GM10248 (cell line): ENCODE results near the gene MGLL.

Experiments
- CTCF ChIA-PET: fragments of 300-600 bp; sonication (Branson Sonifier 250); formaldehyde crosslinking; extraction: SDS; loops from one replicate; lab custom pipeline; 2021; ENCODE audit warnings: antibody characterized with exemption; lab: Yijun Ruan, JAX
- POLR2A ChIA-PET: fragments of 350-650 bp; sonication (Branson Sonifier 250); formaldehyde crosslinking; extraction: SDS; loops from one replicate; lab custom pipeline; 2020; ENCODE audit warnings: antibody characterized with exemption; lab: Yijun Ruan, JAX
- DNase-seq: peaks from one replicate; pipeline ENCODE4 v3.0.0; 2012; ENCODE audit errors: extremely low spot score
- TF ChIP-seq, protein P1 (sequence below): IDR thresholded peaks from 2 replicates; pipeline ENCODE4 v1.5.1; 2012; ENCODE audit warnings: mild to moderate bottlenecking, low read depth; ENCODE audit errors: extremely low read depth, missing control alignments, control extremely low read depth

The MGLL gene

DNA sequence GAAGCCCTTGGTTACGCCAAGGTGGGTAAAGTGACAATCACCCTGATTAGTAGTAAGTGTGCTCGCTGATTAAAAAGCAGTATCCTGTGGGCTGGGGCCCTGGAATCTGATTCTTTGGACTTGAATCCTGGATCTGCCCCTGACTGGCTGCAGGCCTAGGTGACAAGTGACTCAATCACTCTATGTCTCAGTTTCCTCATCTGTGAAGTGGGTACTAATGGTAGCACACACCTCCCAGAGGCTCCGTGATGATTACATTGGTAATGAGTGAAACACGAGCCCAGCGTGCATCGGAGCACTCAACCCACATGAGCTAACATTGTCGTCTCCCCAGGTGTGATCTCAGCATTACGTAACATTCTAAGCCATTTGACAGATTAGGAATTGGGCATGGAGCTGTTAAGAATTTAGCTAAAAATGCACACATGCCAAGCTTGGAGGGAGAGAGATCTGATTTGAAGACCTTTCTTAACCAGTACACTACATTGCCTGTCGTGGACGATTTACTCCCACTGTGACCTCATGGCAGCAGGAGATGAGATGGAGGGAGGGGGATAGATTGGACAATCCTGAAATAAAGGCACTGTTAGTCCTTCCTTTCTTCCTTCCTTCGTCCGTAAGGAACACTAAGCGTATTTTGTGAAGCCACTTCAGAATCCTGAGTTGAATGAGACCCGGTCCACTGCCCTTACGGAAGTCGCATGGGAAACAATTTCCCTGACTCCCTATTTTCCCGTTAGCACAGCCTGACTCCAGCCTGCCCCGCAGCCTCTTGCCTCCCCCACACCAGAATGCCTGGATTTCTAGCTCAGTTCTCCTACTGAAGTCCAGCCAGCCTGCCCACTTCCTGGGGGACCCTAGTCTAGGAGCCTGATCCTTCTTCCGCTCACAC, 32.1 kb downstream of the MGLL start:
- POLR2A ChIA-PET, result no interaction called here
- DNase-seq, result no peak
- TF ChIP-seq, protein P1, sequence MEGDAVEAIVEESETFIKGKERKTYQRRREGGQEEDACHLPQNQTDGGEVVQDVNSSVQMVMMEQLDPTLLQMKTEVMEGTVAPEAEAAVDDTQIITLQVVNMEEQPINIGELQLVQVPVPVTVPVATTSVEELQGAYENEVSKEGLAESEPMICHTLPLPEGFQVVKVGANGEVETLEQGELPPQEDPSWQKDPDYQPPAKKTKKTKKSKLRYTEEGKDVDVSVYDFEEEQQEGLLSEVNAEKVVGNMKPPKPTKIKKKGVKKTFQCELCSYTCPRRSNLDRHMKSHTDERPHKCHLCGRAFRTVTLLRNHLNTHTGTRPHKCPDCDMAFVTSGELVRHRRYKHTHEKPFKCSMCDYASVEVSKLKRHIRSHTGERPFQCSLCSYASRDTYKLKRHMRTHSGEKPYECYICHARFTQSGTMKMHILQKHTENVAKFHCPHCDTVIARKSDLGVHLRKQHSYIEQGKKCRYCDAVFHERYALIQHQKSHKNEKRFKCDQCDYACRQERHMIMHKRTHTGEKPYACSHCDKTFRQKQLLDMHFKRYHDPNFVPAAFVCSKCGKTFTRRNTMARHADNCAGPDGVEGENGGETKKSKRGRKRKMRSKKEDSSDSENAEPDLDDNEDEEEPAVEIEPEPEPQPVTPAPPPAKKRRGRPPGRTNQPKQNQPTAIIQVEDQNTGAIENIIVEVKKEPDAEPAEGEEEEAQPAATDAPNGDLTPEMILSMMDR, result no peak
- CTCF ChIA-PET, result interaction anchor here (0.9 to 3.3 kb wide), 19 partner anchors 8 to 215 kb away, joined by 3 to 21 read pairs (median 4); no protein-coding TSS in a partner anchor

DNA sequence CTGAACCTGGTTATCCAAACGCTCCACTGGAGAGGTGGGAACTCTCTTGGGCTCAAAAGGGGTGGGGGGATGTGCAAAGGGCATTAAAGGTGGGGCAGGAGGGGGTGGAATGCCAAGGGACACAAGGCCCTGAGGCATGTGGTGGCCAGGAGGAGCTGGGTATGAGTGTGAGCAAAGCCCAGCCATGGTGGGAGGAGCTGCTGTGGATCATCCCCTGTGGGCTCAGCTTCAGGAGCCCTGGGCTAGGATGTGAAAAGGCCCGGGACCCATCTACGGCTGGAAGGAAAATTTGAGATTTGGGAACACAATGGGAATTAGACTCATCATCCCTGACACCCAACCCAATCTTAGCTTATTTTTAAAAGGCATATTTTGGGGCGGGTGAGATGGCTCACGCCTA, 33.3 kb downstream of the MGLL start:
- CTCF ChIA-PET, result interaction anchor here (0.8 to 3.3 kb wide), 8 partner anchors 9 to 171 kb away, joined by 3 to 21 read pairs (median 6); no protein-coding TSS in a partner anchor
- TF ChIP-seq, protein P1, result no peak
- POLR2A ChIA-PET, result no interaction called here
- DNase-seq, result no peak

DNA sequence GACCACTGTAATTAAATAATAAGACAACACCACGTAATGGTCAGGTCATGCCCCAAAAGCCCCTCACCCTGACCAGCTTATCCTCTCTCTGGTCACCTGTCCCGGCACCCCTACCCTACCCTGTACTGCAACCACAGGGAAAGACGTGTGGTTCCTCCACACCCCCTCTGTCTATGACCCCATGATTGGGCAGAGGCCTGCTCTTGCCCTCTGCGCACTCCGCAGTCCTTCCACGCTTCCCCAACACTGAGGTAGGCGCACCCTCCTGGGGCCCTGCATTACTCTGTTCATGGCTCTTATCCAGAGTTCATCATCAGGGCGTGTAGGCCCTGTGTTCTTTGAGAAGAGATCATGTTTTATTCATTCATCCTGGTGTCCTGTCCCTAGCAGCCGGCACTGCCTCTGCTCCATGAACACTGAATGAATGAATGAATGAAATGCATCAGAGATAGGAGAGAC, 33.8 kb downstream of the MGLL start:
- CTCF ChIA-PET, result interaction anchor here (0.8 to 3.3 kb wide), 6 partner anchors 8 to 38 kb away, joined by 3 to 20 read pairs (median 6); no protein-coding TSS in a partner anchor
- POLR2A ChIA-PET, result no interaction called here
- DNase-seq, result no peak

DNA sequence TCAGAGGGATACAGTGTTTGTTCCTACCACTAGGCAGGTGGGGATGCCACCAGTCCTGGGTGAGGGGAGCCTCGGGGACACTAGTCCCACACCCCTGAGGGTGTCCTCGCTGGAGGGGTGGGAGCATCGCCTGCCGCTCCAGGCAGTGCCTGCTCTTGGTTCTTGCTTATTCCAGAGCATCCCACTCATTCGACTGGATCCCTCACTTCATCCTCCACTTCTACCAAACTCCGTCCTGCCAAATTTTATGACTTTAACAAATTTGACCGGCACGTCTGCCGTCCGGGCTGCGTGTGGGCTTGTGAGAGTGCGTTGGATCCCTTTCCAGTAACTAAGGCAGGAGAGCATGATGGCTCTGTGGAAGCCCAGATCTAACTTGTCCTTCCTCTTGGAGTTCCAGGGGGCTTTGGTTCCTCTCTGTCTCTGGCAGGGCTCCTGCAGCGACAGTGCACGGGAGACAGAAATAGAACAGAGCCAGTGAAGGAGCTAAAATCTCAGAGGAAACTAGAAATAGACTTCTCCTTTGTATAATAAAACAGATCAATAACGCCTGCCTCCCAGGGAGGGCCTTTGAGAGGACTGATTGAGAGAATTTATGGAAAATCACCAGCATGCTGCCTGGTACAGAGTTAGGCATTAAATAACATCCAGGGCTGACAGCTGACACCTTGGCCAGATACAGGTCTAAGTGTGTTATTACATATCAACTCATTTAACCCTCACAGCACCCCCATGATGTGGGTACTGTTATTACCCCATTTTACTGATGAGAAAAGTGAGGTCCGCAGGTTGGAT, 34.5 kb downstream of the MGLL start:
- TF ChIP-seq, protein P1, result no peak
- ChIA-PET CTCF (interaction anchor here (1.1 to 3.0 kb wide), 3 partner anchors 7 to 25 kb away, joined by 3 to 7 read pairs (median 7); no protein-coding TSS in a partner anchor), POLR2A (no interaction called here)
- no peak for DNase-seq

More for the DNA sequence above, 33.8 kb downstream of the MGLL start:
- TF ChIP-seq, protein P1, result no peak

DNA sequence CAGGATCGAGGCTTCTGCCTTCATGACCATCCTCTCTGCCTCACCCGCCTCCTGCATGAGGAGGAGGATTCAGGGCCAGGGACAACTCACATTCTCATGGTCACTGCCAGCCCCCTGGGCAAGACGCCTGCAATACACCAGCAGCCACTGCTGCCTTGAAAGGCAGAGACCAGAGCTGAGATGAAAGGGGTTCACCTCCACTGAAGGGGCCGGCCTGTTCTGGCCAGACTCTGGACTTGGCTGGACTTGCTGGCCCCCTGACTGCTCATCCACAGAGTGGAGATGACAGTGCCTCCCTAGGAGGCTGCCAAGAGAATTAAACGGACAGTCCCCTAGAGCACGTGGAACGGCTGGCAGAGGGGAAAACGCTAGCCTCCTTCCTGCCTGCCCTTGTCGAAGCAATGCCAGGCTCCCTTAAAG, 35.2 kb downstream of the MGLL start:
- CTCF ChIA-PET, result interaction anchor here (3.0 kb wide), 1 partner anchor 22 kb away, joined by 7 read pairs; no protein-coding TSS in a partner anchor
- no peak for DNase-seq
- POLR2A ChIA-PET, result no interaction called here
- TF ChIP-seq, protein P1, result no peak
